OCI-M2 (cell line): ENCODE data around the gene OR1A2.
"Not testable (repeated sequence)": the region's sequence is repeated elsewhere in the genome, so short reads cannot be mapped to it uniquely, and the experiment has no call there.

Experiments used
- DNase-seq: peaks from one replicate; lab custom pipeline; 2025; ENCODE audit not compliant: unreplicated experiment; lab: John Stamatoyannopoulos, UW

OR1A2 gene

GRCh38 chr17:3197219-3197618 lies at the start of gene OR1A2:
Gene OR1A2, plus strand, starts transcription at chr17:3197519. Its CDS starts 0 bp downstream, at chr17:3197519.
- DNase-seq, result no peak

GRCh38 chr17:3157218-3157617 lies 40.1 kb upstream of the OR1A2 start:
- DNase-seq, result no peak

GRCh38 chr17:3167574-3167973 lies 29.7 kb upstream of the OR1A2 start:
- DNase-seq, result no peak

- DNase-seq, result no peak
Measured at GRCh38 chr17:3189961-3190360, 7.4 kb upstream of the OR1A2 start.

- DNase-seq, result no peak
Measured at GRCh38 chr17:3207367-3207766, 10.0 kb downstream of the OR1A2 start, which contains the start of gene OR1A1. Gene OR1A1, plus strand, starts transcription at chr17:3207667. Its CDS starts 7,954 bp downstream, at chr17:3215621.

- no peak for DNase-seq
Measured at GRCh38 chr17:3208484-3208883, 11.2 kb downstream of the OR1A2 start.

GRCh38 chr17:3213001-3213400 lies 15.7 kb downstream of the OR1A2 start:
- no peak for DNase-seq

GRCh38 chr17:3213587-3213986 lies 16.3 kb downstream of the OR1A2 start:
- DNase-seq, result no peak

GRCh38 chr17:3219978-3220377 lies 22.7 kb downstream of the OR1A2 start:
- not testable (repeated sequence) for DNase-seq

- DNase-seq, result no peak
Measured at GRCh38 chr17:3221850-3222249, 24.5 kb downstream of the OR1A2 start.

- DNase-seq, result no peak
Measured at GRCh38 chr17:3222505-3222904, 25.2 kb downstream of the OR1A2 start.

GRCh38 chr17:3224721-3225352 lies 27.5 kb downstream of the OR1A2 start:
- DNase-seq, result not testable (repeated sequence)

- DNase-seq, result not testable (repeated sequence)
Measured at GRCh38 chr17:3232300-3232699, 35.0 kb downstream of the OR1A2 start.

GRCh38 chr17:3238685-3239084 lies 41.4 kb downstream of the OR1A2 start:
- DNase-seq, result not testable (repeated sequence)

GRCh38 chr17:3241044-3241443 lies 43.7 kb downstream of the OR1A2 start:
- not testable (repeated sequence) for DNase-seq

GRCh38 chr17:3244841-3245240 lies 47.5 kb downstream of the OR1A2 start:
- DNase-seq, result not testable (repeated sequence)
